GM18505 (cell line): ENCODE measurements around the gene CLASRP.

Experiments
- ATAC-seq: cut with Tn5 transposase; IDR thresholded peaks from one replicate; pipeline ENCODE4 v1.9.1; 2021; ENCODE audit not compliant: unreplicated experiment
- POLR2A ChIP-seq: IDR thresholded peaks from 4 replicates; pipeline ENCODE4 v1.6.1; 2011; ENCODE audit warnings: borderline replicate concordance; ENCODE audit not compliant: insufficient read depth, insufficient read length; ENCODE audit errors: extremely low read depth

Gene CLASRP

GRCh38 chr19:45005787-45006186 lies 33.1 kb upstream of the CLASRP start:
- no peak for ATAC-seq
- TF ChIP-seq POLR2A: no peak

- TF ChIP-seq POLR2A: no peak
- ATAC-seq: no peak
These were observed 30.3 kb upstream of the CLASRP start for GRCh38 chr19:45008552-45008951.

GRCh38 chr19:45009625-45010255 lies 29.1 kb upstream of the CLASRP start:
- no peak for ATAC-seq
- TF ChIP-seq POLR2A: no peak

- ATAC-seq: no peak
- no peak for TF ChIP-seq POLR2A
These were observed 28.5 kb upstream of the CLASRP start for GRCh38 chr19:45010306-45010705.

- no peak for TF ChIP-seq POLR2A
- ATAC-seq: no peak
These were observed 26.9 kb upstream of the CLASRP start for GRCh38 chr19:45011959-45012358.

- TF ChIP-seq POLR2A: peak; percentile 20
- ATAC-seq: peak; percentile 71
These were observed 22.2 kb upstream of the CLASRP start for GRCh38 chr19:45016388-45017314.

GRCh38 chr19:45019187-45019586 lies 19.7 kb upstream of the CLASRP start:
- no peak for TF ChIP-seq POLR2A
- ATAC-seq: no peak

- ATAC-seq: no peak
- TF ChIP-seq POLR2A: no peak
These were observed 18.8 kb upstream of the CLASRP start for GRCh38 chr19:45020071-45020470.

- no peak for TF ChIP-seq POLR2A
- no peak for ATAC-seq
These were observed 16.9 kb upstream of the CLASRP start for GRCh38 chr19:45021971-45022370.

GRCh38 chr19:45023048-45023447 lies 15.8 kb upstream of the CLASRP start:
- ATAC-seq: no peak
- no peak for TF ChIP-seq POLR2A

- no peak for TF ChIP-seq POLR2A
- ATAC-seq: no peak
These were observed 13.6 kb upstream of the CLASRP start for GRCh38 chr19:45025264-45025663.

GRCh38 chr19:45027371-45027770 lies 11.5 kb upstream of the CLASRP start:
- no peak for ATAC-seq
- TF ChIP-seq POLR2A: no peak

GRCh38 chr19:45030825-45031224 lies 8.0 kb upstream of the CLASRP start:
- no peak for TF ChIP-seq POLR2A
- no peak for ATAC-seq

GRCh38 chr19:45032421-45032820 lies 6.4 kb upstream of the CLASRP start:
- TF ChIP-seq POLR2A: no peak
- no peak for ATAC-seq
